ENCODE results near the gene CARD6. TPM values are rescaled to one million over a fixed set of nuclear protein-coding genes. Genes with fewer than 3 reads are reported as not detected.
A peak's percentile ranks its signal among the peaks of the same experiment; 100 is the strongest.

CARD6 gene
- total and polyA plus RNA-seq, 2 of the 13 experiments (the other 11 are each of a cell fraction or from before 2014, with no cell fraction given), result 0.33 to 1.4 TPM

DNA sequence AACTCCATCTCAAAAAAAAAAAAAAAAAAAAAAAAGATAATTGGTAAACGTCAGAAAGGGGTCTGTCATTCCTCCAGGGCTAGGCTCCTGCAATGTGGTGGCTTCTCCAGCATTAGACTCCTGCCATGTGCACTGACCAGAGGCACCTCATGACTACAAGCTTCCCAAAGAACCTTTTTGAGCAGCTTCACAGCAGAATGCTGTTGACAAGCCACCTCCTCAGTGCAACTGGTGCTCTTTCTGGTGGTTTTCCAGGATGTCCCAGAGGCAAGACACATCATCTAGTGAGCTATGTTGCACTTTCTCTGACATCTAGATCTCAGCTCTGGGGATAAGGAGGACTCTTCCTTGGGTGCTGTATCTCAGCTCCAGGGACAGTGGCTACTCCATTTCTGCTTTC is 17.7 kb upstream of the CARD6 start:
- Histone ChIP-seq H4K20me1 (ENCODE audit: insufficient read depth, low read length) (peaks cover 17% of the 10 kb centered on the region), H3K4me2 (ENCODE audit: low read depth, low read length) (no peak overlapping the region), H3K79me2 (ENCODE audit: insufficient read depth, low read length) (no peaks in the 10 kb centered on the region), H2AFZ (ENCODE audit: low read length) (no peak overlapping the region), H3K36me3 (replicated peaks in 1 of 2; ENCODE audit: control insufficient read depth in 1 of 2, insufficient read depth in 2 of 2, low read length in 2 of 2) (peaks cover 3 to 18% of the 10 kb centered on the region in 2 experiments; a peak in 4 of 5 replicates), H3K27ac (ENCODE audit: extremely low read length, insufficient read depth, low read length) (no peak overlapping the region), H3K9me3 (ENCODE audit: low read length) (no peaks in the 10 kb centered on the region), H3K4me3 (replicated peaks in 1 of 3; ENCODE audit: insufficient read depth in 1 of 3, low read depth in 2 of 3, low read length in 3 of 3) (no peak overlapping the region), H3K9ac (ENCODE audit: insufficient read depth, low read depth, low read length) (no peak overlapping the region), H3K27me3 (ENCODE audit: control insufficient read depth in 1 of 2, insufficient read depth in 2 of 2, low read length in 2 of 2) (no peaks in the 10 kb centered on the region), H3K4me1 (ENCODE audit: insufficient read depth, low read length) (no peaks in the 10 kb centered on the region)
- BruUV-seq (replicated peaks), result no TSS peak
- no peak for DNase-seq (ENCODE audit: low spot score)
- CTCF ChIA-PET (ENCODE audit: low intra/inter-chr PET ratio, low total read pairs), result no interaction called here
- in situ Hi-C loops (cut with HindIII; ENCODE audit: extremely low pct_ligation_motif_present, low pct_unique_long_range_greater_than_20kb), result no loop called here
- ATAC-seq, result peak; percentile 60
- WGBS (ENCODE audit: low lambda C conversion rate), result 16% methylated on average over 1 of the region's 1 CpG
- no peak for FAIRE-seq
- intact Hi-C loops (cut with micrococcal nuclease; ENCODE audit: unreplicated experiment), result no loop called here
- POLR2A ChIA-PET, result interaction anchor here (1.4 kb wide), 1 partner anchor 9 kb away, joined by 5 read pairs; no protein-coding TSS in a partner anchor
- no peak for TF ChIP-seq SRY (CRISPR knock-in tag; IDR thresholded peaks at IDR 0.05)
- no peak for TF ChIP-seq ASH2L (IDR thresholded peaks at IDR 0.05; ENCODE audit: insufficient read length, low read depth, low read length)
- TF ChIP-seq, protein P1, sequence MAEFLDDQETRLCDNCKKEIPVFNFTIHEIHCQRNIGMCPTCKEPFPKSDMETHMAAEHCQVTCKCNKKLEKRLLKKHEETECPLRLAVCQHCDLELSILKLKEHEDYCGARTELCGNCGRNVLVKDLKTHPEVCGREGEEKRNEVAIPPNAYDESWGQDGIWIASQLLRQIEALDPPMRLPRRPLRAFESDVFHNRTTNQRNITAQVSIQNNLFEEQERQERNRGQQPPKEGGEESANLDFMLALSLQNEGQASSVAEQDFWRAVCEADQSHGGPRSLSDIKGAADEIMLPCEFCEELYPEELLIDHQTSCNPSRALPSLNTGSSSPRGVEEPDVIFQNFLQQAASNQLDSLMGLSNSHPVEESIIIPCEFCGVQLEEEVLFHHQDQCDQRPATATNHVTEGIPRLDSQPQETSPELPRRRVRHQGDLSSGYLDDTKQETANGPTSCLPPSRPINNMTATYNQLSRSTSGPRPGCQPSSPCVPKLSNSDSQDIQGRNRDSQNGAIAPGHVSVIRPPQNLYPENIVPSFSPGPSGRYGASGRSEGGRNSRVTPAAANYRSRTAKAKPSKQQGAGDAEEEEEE (CRISPR knock-in tag; IDR thresholded peaks at IDR 0.05; ENCODE audit: borderline replicate concordance), result no peak
- TF ChIP-seq, protein P2, sequence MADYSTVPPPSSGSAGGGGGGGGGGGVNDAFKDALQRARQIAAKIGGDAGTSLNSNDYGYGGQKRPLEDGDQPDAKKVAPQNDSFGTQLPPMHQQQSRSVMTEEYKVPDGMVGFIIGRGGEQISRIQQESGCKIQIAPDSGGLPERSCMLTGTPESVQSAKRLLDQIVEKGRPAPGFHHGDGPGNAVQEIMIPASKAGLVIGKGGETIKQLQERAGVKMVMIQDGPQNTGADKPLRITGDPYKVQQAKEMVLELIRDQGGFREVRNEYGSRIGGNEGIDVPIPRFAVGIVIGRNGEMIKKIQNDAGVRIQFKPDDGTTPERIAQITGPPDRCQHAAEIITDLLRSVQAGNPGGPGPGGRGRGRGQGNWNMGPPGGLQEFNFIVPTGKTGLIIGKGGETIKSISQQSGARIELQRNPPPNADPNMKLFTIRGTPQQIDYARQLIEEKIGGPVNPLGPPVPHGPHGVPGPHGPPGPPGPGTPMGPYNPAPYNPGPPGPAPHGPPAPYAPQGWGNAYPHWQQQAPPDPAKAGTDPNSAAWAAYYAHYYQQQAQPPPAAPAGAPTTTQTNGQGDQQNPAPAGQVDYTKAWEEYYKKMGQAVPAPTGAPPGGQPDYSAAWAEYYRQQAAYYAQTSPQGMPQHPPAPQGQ (CRISPR knock-in tag; IDR thresholded peaks at IDR 0.05; ENCODE audit: borderline replicate concordance), result no peak
- TF ChIP-seq HNRNPK (IDR thresholded peaks at IDR 0.05; ENCODE audit: low read depth, low read length, poor library complexity, severe bottlenecking), result no peak
- TF ChIP-seq, protein P3, sequence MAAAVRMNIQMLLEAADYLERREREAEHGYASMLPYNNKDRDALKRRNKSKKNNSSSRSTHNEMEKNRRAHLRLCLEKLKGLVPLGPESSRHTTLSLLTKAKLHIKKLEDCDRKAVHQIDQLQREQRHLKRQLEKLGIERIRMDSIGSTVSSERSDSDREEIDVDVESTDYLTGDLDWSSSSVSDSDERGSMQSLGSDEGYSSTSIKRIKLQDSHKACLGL (CRISPR knock-in tag; IDR thresholded peaks at IDR 0.05), result no peak
- TF ChIP-seq, protein P4, sequence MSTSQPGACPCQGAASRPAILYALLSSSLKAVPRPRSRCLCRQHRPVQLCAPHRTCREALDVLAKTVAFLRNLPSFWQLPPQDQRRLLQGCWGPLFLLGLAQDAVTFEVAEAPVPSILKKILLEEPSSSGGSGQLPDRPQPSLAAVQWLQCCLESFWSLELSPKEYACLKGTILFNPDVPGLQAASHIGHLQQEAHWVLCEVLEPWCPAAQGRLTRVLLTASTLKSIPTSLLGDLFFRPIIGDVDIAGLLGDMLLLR (CRISPR knock-in tag; IDR thresholded peaks at IDR 0.05), result no peak
- TF ChIP-seq, protein P5, sequence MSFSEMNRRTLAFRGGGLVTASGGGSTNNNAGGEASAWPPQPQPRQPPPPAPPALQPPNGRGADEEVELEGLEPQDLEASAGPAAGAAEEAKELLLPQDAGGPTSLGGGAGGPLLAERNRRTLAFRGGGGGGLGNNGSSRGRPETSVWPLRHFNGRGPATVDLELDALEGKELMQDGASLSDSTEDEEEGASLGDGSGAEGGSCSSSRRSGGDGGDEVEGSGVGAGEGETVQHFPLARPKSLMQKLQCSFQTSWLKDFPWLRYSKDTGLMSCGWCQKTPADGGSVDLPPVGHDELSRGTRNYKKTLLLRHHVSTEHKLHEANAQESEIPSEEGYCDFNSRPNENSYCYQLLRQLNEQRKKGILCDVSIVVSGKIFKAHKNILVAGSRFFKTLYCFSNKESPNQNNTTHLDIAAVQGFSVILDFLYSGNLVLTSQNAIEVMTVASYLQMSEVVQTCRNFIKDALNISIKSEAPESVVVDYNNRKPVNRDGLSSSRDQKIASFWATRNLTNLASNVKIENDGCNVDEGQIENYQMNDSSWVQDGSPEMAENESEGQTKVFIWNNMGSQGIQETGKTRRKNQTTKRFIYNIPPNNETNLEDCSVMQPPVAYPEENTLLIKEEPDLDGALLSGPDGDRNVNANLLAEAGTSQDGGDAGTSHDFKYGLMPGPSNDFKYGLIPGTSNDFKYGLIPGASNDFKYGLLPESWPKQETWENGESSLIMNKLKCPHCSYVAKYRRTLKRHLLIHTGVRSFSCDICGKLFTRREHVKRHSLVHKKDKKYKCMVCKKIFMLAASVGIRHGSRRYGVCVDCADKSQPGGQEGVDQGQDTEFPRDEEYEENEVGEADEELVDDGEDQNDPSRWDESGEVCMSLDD (CRISPR knock-in tag; IDR thresholded peaks at IDR 0.05; ENCODE audit: borderline replicate concordance), result no peak
- TF ChIP-seq GABPB1 (CRISPR knock-in tag; IDR thresholded peaks at IDR 0.05), result no peak
- TF ChIP-seq, protein P6, sequence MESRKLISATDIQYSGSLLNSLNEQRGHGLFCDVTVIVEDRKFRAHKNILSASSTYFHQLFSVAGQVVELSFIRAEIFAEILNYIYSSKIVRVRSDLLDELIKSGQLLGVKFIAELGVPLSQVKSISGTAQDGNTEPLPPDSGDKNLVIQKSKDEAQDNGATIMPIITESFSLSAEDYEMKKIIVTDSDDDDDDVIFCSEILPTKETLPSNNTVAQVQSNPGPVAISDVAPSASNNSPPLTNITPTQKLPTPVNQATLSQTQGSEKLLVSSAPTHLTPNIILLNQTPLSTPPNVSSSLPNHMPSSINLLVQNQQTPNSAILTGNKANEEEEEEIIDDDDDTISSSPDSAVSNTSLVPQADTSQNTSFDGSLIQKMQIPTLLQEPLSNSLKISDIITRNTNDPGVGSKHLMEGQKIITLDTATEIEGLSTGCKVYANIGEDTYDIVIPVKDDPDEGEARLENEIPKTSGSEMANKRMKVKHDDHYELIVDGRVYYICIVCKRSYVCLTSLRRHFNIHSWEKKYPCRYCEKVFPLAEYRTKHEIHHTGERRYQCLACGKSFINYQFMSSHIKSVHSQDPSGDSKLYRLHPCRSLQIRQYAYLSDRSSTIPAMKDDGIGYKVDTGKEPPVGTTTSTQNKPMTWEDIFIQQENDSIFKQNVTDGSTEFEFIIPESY (CRISPR knock-in tag; IDR thresholded peaks at IDR 0.05), result no peak
- TF ChIP-seq, protein P7, sequence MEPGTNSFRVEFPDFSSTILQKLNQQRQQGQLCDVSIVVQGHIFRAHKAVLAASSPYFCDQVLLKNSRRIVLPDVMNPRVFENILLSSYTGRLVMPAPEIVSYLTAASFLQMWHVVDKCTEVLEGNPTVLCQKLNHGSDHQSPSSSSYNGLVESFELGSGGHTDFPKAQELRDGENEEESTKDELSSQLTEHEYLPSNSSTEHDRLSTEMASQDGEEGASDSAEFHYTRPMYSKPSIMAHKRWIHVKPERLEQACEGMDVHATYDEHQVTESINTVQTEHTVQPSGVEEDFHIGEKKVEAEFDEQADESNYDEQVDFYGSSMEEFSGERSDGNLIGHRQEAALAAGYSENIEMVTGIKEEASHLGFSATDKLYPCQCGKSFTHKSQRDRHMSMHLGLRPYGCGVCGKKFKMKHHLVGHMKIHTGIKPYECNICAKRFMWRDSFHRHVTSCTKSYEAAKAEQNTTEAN (CRISPR knock-in tag; conservative IDR thresholded peaks at IDR 0.05), result no peak
- no peak for TF ChIP-seq ZNF605 (CRISPR knock-in tag; IDR thresholded peaks at IDR 0.05)
